Measurements from ENCODE around the gene TPRG1L.

DNA sequence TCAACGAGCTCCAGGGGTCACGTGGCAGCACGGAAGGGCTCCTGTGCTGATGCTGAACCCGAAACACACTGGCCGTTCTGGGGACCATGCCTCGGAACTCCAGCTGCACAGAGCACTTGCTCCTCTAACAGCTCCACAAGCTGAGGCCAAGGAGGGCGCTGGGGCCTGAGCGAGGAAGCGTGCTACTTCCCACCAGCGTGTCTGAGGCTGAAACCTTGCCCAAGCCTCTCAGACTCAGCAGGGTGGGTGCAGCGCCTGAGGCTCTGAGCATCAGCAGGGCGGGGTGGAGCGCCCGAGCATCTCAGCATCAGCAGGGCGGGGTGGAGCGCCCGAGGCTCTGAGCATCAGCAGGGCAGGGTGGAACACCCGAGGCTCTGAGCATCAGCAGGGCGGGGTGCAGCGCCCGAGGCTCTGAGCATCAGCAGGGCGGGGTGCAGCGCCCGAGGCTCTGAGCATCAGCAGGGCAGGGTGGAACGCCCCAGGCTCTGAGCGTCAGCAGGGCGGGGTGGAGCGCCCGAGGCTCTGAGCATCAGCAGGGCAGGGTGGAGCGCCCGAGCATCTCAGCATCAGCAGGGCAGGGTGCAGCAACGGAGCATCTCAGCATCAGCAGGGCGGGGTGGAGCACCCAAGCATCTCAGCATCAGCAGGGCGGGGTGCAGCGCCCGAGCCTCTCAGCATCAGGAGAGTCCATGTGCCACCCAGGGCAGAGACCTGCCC is 15.5 kb downstream of the TPRG1L start:
- TF ChIP-seq GLIS1 (tag by site-specific recombination; IDR thresholded peaks at IDR 0.05) (no peak), ZNF558 (tag by site-specific recombination; IDR thresholded peaks at IDR 0.05) (no peak)
